Trophoblast cell (in vitro differentiated cells and primary cell): Measurements from ENCODE around the gene PADI1.

Experiments used
- DNase-seq, 2 donors: peaks; one replicate each; pipeline ENCODE4 v3.0.0-alpha.2; 2016
- H2AFZ ChIP-seq: 2 replicates; pipeline ENCODE4 v1.6.1; 2013; ENCODE audit warnings: low read length, moderate library complexity, mild to moderate bottlenecking; ENCODE audit not compliant: insufficient read depth, poor library complexity
- H2AK5ac ChIP-seq: 2 replicates; pipeline ENCODE4 v1.6.1; 2013; ENCODE audit warnings: mild to moderate bottlenecking, low read length
- H2BK120ac ChIP-seq: 2 replicates; pipeline ENCODE4 v1.6.1; 2013; ENCODE audit warnings: low read length, mild to moderate bottlenecking, moderate library complexity; ENCODE audit not compliant: insufficient read depth, poor library complexity
- H2BK12ac ChIP-seq: 2 replicates; pipeline ENCODE4 v1.6.1; 2013; ENCODE audit warnings: mild to moderate bottlenecking, low read length, moderate library complexity
- H2BK5ac ChIP-seq: 2 replicates; pipeline ENCODE4 v1.6.1; 2013; ENCODE audit warnings: low read length, low read depth, moderate library complexity, mild to moderate bottlenecking; ENCODE audit not compliant: poor library complexity
- H3K14ac ChIP-seq: 2 replicates; pipeline ENCODE4 v1.6.1; 2013; ENCODE audit warnings: mild to moderate bottlenecking, low read length
- H3K18ac ChIP-seq: 2 replicates; pipeline ENCODE4 v1.6.1; 2013; ENCODE audit warnings: mild to moderate bottlenecking, low read length
- H3K23ac ChIP-seq: 2 replicates; pipeline ENCODE4 v1.6.1; 2013; ENCODE audit warnings: low read length
- H3K27ac ChIP-seq: 2 replicates; pipeline ENCODE4 v1.5.1; 2013; ENCODE audit warnings: low read depth, mild to moderate bottlenecking, inconsistent platforms, low read length, moderate library complexity
- H3K27me3 ChIP-seq: 2 replicates; pipeline ENCODE4 v1.6.1; 2013; ENCODE audit warnings: inconsistent platforms, mild to moderate bottlenecking, low read length, moderate library complexity; ENCODE audit not compliant: insufficient read depth
- H3K36me3 ChIP-seq, 2 experiments: 1 replicate in 1 of 2; 2 replicates in 1 of 2; pipeline ENCODE4 v1.6.1; 2013; ENCODE audit warnings: low read length in 2 of 2, mild to moderate bottlenecking in 2 of 2, moderate library complexity in 1 of 2; ENCODE audit not compliant: insufficient read depth in 2 of 2, control insufficient read depth in 1 of 2
- H3K4ac ChIP-seq: 2 replicates; pipeline ENCODE4 v1.6.1; 2013; ENCODE audit warnings: low read depth, mild to moderate bottlenecking, low read length, moderate library complexity
- H3K4me1 ChIP-seq, 2 experiments: 1 replicate in 1 of 2; 2 replicates in 1 of 2; pipeline ENCODE4 v1.6.1; 2013; ENCODE audit warnings: low read length in 2 of 2, mild to moderate bottlenecking in 2 of 2, moderate library complexity in 1 of 2; ENCODE audit not compliant: insufficient read depth in 2 of 2, control insufficient read depth in 1 of 2
- H3K4me2 ChIP-seq: 2 replicates; pipeline ENCODE4 v1.6.1; 2013; ENCODE audit warnings: inconsistent platforms, mild to moderate bottlenecking, low read length, moderate library complexity
- H3K4me3 ChIP-seq: 2 replicates; pipeline ENCODE4 v1.5.1; 2013; ENCODE audit warnings: mild to moderate bottlenecking, low read depth, low read length, inconsistent platforms
- H3K79me1 ChIP-seq: one replicate; pipeline ENCODE4 v1.6.1; 2013; ENCODE audit warnings: low read length
- H3K79me2 ChIP-seq: 2 replicates; pipeline ENCODE4 v1.6.1; 2013; ENCODE audit warnings: low read length, mild to moderate bottlenecking; ENCODE audit not compliant: control insufficient read depth, insufficient read depth, poor library complexity
- H3K9ac ChIP-seq: 2 replicates; pipeline ENCODE4 v1.6.1; 2013; ENCODE audit warnings: mild to moderate bottlenecking, low read length
- H3K9me3 ChIP-seq: 2 replicates; pipeline ENCODE4 v1.6.1; 2013; ENCODE audit warnings: low read depth, mild to moderate bottlenecking, control low read depth, inconsistent platforms, low read length; ENCODE audit not compliant: insufficient read depth
- H4K12ac ChIP-seq: 2 replicates; pipeline ENCODE4 v1.6.1; 2013; ENCODE audit warnings: low read depth, mild to moderate bottlenecking, low read length, moderate library complexity
- H4K8ac ChIP-seq: 2 replicates; pipeline ENCODE4 v1.6.1; 2013; ENCODE audit warnings: low read depth, mild to moderate bottlenecking, low read length, moderate library complexity
- H4K91ac ChIP-seq: one replicate; pipeline ENCODE4 v1.6.1; 2013; ENCODE audit warnings: low read depth, mild to moderate bottlenecking, low read length, moderate library complexity
- WGBS: extraction: QIAGEN DNeasy Blood & Tissue Kit; methylation state at CpG from one replicate; pipeline ENCODE4 v1.1.7; 2013; ENCODE audit warnings: missing lambda C conversion rate; ENCODE audit not compliant: insufficient read length, insufficient coverage; ENCODE audit errors: extremely low coverage; 5-methylcytosine and 5-hydroxymethylcytosine counted together

The PADI1 gene

DNA sequence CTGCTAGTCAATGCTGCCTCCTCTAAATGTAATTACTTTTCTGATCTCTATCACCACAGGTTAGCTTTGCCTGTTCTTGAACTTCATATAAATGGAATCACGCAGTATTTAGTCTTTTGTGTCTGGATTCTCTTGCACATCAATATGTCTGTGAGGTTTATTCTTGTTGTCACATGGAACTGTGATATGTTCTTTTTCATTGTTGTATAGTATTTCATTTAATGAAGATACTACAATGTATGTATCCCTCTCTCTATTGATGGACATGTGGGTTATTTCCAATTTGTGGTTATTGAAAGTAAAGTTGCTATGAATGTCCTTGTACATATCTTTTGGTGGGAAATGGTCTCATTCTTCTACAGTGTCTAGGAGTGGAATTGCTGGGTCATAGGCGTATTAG, 16.7 kb upstream of the PADI1 start:
- H3K4me3 ChIP-seq: no peak overlapping the region
- no peak for DNase-seq
- no peak overlapping the region for H3K18ac ChIP-seq
- H3K79me1 ChIP-seq: peaks cover 6% of the 10 kb centered on the region
- H3K9ac ChIP-seq: no peak overlapping the region
- H3K4ac ChIP-seq: no peak overlapping the region
- no peak overlapping the region for H4K91ac ChIP-seq
- peaks cover 1% of the 10 kb centered on the region for H3K9me3 ChIP-seq
- H2AFZ ChIP-seq: no peak overlapping the region
- peaks cover 6 to 17% of the 10 kb centered on the region in 2 experiments for H3K4me1 ChIP-seq
- no peak overlapping the region for H3K4me2 ChIP-seq
- H2BK5ac ChIP-seq: no peak overlapping the region
- no peak overlapping the region for H4K12ac ChIP-seq
- no peak overlapping the region for H4K8ac ChIP-seq
- no peak overlapping the region for H2AK5ac ChIP-seq
- no peaks in the 10 kb centered on the region for H3K27me3 ChIP-seq
- no peak overlapping the region for H3K27ac ChIP-seq
- H3K79me2 ChIP-seq: no peaks in the 10 kb centered on the region
- H3K23ac ChIP-seq: no peak overlapping the region
- no CpG with 5 or more reads among the region's 2 CpGs for WGBS
- no peak overlapping the region for H3K14ac ChIP-seq
- no peaks in the 10 kb centered on the region for H3K36me3 ChIP-seq
- no peak overlapping the region for H2BK12ac ChIP-seq
- no peak overlapping the region for H2BK120ac ChIP-seq

DNA sequence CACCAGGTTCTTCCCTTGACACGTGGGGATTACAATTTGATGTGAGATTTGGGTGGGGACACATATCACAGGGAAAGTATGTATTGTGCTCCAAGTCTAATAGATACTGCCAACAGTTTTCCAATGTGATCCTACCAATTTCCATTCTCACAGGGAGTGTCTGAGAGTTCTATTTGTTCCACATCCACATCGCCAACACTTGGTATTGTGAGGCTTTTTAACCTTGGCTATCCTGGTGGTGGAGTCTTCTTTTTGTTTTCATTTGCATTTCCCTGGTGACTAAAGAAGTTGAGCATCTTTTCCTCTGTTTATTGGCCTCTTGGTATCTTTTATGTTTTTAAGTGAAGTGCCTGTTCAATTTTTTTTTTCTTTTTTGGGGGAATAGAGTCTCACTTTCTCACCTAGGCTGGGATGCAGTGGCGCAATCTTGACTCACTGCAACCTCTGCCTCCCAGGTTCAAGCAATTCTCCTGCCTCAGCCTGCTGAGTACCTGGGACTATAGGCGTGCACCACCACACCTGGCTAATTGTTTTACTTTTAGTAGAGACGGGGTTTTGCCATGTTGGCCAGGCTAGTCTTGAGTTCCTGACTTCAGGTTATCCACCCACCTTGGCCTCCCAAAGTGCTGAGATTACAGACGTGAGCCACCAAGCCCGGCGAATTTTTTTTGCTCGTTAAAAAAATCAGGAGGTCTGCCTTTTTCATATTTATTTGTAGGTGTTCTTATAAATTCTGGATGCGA, 15.9 kb upstream of the PADI1 start:
- Histone ChIP-seq H3K4me3 (no peak overlapping the region), H2BK5ac (no peak overlapping the region), H3K79me1 (peaks cover 6% of the 10 kb centered on the region), H3K23ac (no peak overlapping the region), H3K4ac (no peak overlapping the region), H3K36me3 (no peaks in the 10 kb centered on the region), H3K27me3 (no peaks in the 10 kb centered on the region), H4K91ac (no peak overlapping the region), H2AK5ac (no peak overlapping the region), H3K4me2 (no peak overlapping the region), H3K14ac (no peak overlapping the region), H4K8ac (no peak overlapping the region), H2AFZ (no peak overlapping the region), H3K27ac (no peak overlapping the region), H3K9ac (no peak overlapping the region), H3K79me2 (no peaks in the 10 kb centered on the region), H3K18ac (no peak overlapping the region), H4K12ac (no peak overlapping the region), H2BK12ac (no peak overlapping the region), H2BK120ac (no peak overlapping the region), H3K9me3 (no peaks in the 10 kb centered on the region), H3K4me1 (peaks cover 6 to 17% of the 10 kb centered on the region in 2 experiments)
- no peak for DNase-seq
- no CpG with 5 or more reads among the region's 10 CpGs for WGBS

DNA sequence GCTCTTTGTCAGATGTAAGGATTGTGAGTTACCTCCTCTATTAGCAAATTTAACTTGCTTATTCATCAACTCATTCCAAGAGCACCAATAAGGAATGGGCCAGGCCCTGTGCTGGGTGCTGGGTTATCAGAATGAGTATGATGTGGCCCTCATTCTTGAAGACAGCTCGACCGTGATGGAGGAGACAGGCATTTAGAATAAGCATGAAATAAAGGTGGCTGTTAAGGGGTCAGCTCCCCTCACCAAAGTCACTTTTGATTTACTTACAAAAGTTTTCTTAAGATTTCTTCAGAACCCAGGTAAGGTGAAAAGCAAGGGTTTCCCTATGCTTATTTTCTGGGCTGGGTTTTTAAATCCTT, 15.3 kb upstream of the PADI1 start:
- WGBS: no CpG with 5 or more reads among the region's 2 CpGs

DNA sequence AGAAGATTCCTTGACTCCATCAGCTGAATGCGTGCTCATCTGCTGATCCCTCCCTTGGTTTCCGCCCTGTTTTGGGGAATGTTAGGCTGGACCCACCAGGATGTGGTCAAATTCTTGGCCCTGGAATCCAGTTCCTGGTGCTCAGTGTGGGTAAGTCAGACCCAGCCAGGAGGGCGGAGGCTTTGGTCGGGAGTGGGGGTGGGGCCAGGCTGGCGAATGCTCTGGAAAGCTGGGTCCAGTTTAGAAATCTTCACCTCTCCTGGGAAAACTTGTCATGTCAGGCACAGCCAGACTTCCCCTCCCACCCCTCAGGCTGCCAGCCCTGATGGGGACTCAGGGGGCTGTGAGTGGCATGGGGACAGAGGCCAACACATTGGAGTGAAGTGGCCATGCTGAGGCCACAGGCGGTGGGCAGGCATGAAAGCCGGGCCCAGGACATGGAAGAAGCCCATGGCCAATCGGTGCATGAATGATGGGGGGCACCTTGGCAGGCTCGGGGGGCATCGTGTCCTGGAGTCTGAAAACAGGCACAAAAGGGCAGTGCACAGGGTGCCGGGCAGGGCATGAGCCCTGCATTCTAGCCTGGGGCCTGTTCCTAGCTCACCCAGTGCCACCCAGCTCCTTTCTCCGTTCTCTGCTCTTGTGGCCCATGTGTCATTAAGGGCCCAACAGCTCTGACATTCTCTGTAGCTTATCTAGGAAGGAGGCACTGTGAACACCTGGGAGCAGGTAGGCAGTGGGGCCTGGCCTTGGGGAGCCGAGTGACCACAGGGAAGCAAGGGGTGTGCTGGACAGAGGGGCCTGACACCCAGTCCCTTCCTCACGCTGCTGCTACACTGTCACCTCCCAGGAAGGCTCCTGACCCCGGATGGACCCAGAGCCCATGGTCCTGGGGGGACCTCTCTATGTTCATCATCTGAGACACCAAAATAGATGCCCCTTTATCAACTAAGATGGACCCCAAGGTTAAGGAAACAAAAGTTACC, 14.6 kb upstream of the PADI1 start:
- peak overlapping the region; percentile 52 for H3K14ac ChIP-seq
- H3K4me1 ChIP-seq: peaks cover 6 to 17% of the 10 kb centered on the region in 2 experiments
- no peaks in the 10 kb centered on the region for H3K79me2 ChIP-seq
- peak overlapping the region; percentile 52 for H3K27ac ChIP-seq
- DNase-seq: peak; percentile 91 to 96
- H3K18ac ChIP-seq: peak overlapping the region; percentile 25
- peak overlapping the region; percentile 47 for H3K4ac ChIP-seq
- no peaks in the 10 kb centered on the region for H3K9me3 ChIP-seq
- H3K4me2 ChIP-seq: no peak overlapping the region
- H3K79me1 ChIP-seq: peaks cover 6% of the 10 kb centered on the region
- peak overlapping the region; percentile 28 for H2BK120ac ChIP-seq
- H2BK12ac ChIP-seq: peak overlapping the region; percentile 64
- no CpG with 5 or more reads among the region's 15 CpGs for WGBS
- peak overlapping the region; percentile 72 for H4K91ac ChIP-seq
- no peak overlapping the region for H2AFZ ChIP-seq
- no peak overlapping the region for H4K12ac ChIP-seq
- H3K27me3 ChIP-seq: no peaks in the 10 kb centered on the region
- no peak overlapping the region for H3K9ac ChIP-seq
- peak overlapping the region; percentile 19 for H2BK5ac ChIP-seq
- peak overlapping the region; percentile 6 for H2AK5ac ChIP-seq
- H3K23ac ChIP-seq: no peak overlapping the region
- no peak overlapping the region for H4K8ac ChIP-seq
- no peak overlapping the region for H3K4me3 ChIP-seq
- H3K36me3 ChIP-seq: no peaks in the 10 kb centered on the region

More for the DNA sequence above, 15.3 kb upstream of the PADI1 start:
- Histone ChIP-seq H3K4me2 (no peak overlapping the region), H2BK12ac (no peak overlapping the region), H4K8ac (no peak overlapping the region), H3K27me3 (no peaks in the 10 kb centered on the region), H3K36me3 (no peaks in the 10 kb centered on the region), H3K4ac (no peak overlapping the region), H2BK120ac (no peak overlapping the region), H3K79me2 (no peaks in the 10 kb centered on the region), H3K79me1 (peaks cover 6% of the 10 kb centered on the region), H3K4me3 (no peak overlapping the region), H2BK5ac (no peak overlapping the region), H3K9ac (no peak overlapping the region), H3K4me1 (peaks cover 6 to 17% of the 10 kb centered on the region in 2 experiments), H2AFZ (no peak overlapping the region), H4K12ac (no peak overlapping the region), H3K27ac (peak overlapping the region; percentile 5), H3K14ac (no peak overlapping the region), H4K91ac (no peak overlapping the region), H2AK5ac (no peak overlapping the region), H3K9me3 (no peaks in the 10 kb centered on the region), H3K18ac (no peak overlapping the region), H3K23ac (no peak overlapping the region)
- DNase-seq: peak; percentile 67 to 78
